HG02973 (cell line): ENCODE measurements around the gene TCHP.

Source experiments
- ATAC-seq: cut with Tn5 transposase; IDR thresholded peaks from one replicate; pipeline ENCODE4 v1.9.1; 2021; ENCODE audit warnings: moderate library complexity; ENCODE audit not compliant: unreplicated experiment

Gene TCHP

DNA sequence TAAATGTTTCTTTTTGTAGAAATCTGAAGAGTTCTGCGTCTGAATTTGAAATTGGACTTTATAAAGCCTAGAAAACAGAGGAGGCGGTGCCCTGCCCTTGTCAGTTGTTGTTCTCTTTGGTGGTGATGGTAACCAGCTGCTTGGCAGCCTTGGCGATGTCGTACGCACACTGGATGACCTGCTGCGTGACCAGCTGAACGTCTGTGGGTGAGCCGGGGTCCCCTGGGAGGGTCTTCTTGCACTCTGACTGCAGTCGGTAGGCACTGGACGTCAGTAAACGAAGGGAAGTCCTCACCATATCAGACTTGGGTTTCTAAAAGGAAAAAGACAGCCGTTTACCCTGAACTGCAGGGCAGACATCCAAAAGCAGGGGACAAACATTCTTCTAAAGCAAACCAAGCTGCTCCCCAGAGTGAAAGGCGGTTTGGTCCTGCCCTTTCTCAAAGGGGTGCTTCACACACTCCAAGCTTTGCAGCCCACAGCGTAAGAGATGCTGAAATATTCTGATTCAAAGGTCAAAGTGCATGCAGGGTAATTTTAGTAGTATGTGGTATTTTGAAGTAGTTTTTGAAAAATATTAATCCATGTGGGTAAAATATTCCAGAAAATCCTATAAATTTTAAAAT lies 32.9 kb downstream of the TCHP start:
- no peak for ATAC-seq

DNA sequence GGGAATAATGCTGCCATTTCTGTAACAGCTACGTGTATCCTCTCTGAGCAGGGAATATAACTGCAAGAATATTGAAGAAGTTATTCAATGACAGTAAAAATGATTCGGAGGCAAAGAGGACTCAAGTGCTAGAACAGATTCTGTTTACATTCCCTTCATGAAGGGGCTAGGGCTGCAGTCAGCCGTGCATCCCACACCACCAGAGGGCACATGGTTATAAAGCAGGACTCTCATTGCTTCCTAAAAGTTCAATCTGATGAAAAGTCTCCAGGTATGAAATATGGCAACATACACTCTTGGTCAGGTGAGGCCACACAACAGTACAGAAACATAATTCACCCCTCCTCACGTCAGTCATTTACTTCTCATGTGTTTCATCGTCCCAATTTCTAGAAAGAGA lies 34.0 kb downstream of the TCHP start:
- ATAC-seq, result no peak

DNA sequence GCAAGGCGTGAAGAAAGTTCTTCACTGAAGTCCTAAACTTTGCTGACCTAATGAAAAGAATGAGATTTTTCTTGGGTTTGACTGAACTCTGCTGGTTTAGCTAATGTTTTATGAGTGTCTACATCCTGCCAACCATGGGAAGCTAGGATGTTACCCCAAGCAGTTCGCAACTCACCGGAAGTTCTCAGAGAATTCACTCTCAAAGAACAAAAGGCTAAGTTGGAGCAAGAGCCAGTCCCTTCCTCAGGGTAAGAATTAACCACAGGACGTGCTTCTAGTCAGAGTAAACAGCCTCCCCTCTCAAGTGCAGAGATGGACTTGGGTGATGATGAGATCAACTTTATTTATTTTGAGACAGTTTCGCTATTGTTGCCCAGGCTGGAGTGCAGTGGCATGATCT lies 37.3 kb downstream of the TCHP start:
- no peak for ATAC-seq

DNA sequence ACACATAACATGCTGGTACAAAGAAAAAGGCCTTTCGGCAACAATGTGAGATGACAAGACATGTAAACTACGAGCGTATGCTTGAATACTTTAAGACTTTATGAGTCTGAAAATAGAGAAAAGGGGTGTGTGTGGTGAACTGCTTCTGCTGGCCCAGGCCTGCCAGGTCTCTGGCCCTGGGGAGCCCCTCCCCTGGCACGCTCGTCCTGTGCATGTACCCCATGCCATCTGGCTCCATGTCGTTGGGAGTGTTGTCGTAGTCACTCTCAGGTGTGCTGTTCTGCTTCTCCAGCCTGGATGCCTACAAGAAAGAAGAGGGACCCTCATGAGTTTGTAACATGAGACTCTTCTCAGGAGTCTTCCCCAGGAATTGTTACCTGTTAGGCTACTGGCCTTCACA lies 38.9 kb downstream of the TCHP start:
- no peak for ATAC-seq

DNA sequence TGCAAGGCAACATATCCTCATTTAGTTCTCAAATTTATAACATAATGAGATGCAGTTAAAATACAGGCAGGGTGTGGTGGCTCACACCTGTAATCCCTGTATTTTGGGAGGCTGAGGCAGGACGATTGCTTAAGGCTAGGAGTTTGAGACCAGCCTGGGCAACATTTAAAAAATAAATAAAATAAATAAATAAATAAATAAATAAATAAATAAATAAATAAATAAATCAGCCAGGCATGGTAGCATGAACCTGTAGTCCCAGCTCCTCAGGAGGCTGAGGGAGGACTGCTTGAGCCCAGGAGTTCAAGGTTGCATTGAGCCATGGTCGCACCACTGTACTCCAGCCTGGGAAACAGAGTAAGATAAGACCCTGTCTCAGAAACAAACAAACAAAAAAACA lies 39.4 kb downstream of the TCHP start:
- no peak for ATAC-seq

DNA sequence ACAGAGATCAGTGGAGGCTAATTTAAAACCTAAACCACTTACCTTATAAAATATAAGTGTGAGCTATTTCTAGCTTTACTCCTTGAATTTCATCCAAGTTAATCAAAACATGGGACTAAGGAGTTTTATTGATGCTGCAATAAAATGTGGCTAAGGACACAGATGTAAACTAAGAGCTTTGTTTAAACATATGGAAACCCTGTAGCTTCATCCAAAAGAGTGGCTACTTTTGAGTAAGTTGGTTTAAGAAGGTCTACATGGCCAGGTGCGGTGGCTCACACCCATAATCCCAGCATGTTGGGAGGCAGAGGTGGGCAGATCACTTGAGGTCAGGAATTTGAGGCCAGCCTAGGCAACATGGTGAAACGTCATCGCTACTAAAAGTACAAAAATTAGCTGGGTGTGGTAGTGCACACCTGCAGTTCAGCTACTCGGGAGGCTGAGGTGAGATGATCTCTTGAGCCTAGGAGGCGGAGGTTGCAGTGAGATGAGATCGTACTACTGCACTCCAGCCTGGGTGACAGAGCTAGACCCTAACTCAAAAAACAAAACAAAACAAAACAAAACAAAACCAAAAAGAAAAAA lies 40.4 kb downstream of the TCHP start:
- ATAC-seq, result no peak

DNA sequence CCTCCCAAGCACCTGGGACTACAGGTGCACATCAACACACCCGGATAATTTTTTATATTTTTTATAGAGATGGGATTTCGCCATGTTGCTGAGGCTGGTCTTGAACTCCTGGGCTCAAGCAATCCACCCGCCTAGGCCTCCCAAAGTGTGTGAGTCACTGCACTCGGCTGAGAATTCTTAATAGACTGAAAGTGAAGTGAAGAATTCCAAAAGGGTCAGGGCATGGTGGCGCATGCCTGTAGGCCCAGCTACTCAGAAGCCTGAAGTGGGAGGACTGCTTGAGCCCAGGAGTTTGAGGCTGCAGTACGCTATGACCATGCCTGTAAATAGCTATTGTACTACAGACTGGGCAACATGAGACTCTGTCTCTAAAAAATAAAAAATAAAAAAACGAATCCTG lies 43.7 kb downstream of the TCHP start:
- ATAC-seq, result no peak

DNA sequence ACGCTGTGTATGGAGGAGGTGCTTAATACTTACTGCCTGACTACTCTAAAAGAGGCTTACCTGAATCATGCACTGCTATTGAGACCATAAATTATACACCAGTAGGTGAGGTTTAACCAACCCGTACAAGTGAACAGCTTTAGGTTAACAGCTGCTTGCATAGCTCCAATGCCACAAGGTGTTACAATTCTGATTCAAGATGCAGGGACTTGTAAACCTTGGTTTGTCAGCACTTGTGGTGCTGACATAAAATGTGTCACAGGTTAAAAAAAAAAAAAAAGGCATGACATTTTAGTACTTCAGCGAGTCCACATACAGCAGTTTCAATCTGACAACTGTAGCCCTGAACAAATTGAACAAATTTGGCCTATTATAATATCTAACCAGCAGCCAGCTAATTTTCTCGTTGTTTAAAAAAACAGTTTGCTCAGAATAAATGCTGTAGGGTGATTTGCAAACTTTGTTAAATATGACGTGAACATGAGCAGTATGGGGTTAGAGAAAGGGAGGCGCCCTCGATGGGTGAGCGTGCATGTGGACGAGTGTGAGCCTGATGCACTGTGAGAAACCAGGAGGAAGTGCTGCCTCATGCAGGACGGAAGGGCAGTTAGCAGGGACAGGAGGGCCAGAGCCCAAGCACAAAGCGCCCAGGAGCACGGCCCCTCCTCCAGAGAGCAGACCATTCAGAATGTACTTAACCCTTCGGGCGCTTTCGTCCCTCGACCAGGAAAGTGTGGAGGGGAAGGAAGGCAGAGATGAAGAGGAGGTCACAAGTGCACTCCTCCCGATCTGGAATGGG lies 44.7 kb downstream of the TCHP start:
- ATAC-seq, result no peak

DNA sequence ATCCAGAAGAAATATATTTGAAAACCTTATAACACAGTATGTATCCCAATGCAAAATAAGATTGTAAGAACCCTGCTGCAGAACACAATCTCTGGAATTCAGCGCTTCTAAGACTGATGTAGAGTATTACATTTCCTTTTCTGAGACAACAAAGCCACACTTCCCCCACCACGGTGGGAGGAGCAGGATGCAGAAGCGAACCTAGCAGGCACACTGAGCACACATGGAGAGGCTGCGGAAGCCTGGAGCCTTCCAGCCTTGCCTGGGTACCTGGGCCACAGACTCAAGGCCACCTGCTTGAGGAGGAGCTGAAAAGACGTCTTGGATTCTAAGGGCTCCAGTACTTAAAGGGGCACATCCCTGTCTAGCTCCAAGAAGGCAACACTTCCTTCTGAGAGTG lies 46.4 kb downstream of the TCHP start:
- no peak for ATAC-seq

DNA sequence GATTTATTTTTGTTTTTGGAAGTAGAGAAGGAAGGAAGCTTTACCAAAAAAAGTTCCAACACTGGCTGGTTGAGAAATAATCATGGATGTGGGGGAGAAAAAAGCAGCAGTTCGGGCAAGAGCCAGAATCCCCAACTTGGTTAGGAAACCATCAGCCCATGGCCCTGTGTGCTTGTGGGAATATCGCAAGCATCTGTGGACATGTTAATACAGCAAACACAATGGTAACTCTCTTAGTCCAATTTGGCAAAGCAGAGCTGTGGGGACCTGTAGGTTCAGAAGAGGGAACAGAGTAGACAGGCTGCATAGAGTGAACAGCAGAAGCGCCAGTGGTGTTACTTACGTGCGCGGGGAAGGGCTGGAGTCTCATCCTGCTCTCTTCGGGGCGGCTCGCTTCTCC lies 46.8 kb downstream of the TCHP start:
- no peak for ATAC-seq

DNA sequence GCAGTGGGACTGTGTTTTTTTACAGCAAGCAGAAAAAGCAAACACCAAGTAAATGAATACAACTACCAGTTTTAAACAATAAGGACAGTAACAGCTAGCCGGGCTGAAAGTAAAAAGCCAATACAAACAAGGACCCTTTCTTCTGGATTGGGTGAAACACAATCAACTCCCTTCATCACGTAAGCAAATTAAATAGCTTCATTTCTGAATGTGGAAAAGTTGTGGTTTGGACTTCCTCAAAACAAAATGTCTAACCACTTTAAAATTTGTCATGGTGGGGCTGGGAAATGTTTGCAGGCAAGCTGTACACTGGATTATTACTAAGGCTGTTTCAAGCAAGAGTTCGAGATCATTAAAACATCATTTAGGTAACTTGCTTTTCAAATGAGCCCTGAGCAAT lies 47.4 kb downstream of the TCHP start:
- no peak for ATAC-seq

DNA sequence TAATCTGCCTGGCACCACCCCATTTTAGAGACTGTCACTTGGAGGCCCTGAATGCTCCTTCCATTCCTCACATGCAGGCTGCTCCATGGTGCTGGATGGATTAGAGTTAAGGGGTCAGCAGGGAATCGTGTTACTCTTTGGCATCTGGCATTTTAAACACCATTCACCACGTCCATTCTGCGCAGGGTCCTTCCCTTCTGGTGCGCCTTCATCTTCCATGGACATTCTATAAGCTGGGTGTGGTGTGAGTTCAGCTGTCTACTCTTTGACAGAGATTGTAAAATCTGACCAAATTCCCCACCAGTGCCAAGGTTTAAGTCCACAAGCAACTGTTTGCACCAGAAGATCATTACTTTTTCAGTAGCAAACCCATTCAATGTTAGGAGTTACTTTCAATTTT lies 48.3 kb downstream of the TCHP start:
- no peak for ATAC-seq

DNA sequence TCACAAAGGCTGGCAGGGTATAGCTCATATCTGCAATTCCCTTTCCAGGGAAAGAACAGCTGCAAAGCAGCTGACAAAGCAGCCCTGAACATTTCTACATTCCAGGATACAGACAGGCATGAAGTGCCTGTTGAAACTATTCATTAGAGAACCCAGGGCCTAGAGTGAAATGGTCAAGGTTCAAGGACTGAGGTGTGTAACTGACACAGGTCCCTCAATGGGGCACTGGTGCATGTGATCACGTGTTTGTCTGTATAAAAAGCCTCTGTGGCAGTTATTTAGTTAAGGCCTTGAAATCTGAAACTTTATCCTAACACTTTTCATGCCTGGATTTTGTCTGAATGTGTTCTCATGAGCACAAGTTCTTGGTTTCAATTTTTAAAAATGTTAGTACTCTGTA lies 49.0 kb downstream of the TCHP start:
- no peak for ATAC-seq

DNA sequence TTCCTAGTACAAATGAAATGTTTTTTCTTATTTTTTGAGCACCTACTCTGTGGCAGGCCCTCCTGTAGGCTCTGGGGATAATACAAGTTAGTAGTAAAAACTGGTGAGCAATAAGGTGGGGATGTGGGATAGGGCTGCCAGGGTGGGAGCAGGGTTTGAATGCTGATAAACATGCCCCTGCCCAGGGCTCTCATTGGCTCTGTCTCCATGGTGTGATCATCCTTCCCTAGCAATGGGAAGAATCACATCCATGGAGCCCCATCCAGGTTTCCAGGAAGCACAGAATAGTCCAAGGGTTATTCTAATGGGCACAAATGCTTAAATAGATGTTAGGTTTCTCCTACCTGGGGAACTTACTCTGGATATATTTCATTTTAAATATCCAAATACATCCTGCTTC lies 50.6 kb downstream of the TCHP start:
- no peak for ATAC-seq

DNA sequence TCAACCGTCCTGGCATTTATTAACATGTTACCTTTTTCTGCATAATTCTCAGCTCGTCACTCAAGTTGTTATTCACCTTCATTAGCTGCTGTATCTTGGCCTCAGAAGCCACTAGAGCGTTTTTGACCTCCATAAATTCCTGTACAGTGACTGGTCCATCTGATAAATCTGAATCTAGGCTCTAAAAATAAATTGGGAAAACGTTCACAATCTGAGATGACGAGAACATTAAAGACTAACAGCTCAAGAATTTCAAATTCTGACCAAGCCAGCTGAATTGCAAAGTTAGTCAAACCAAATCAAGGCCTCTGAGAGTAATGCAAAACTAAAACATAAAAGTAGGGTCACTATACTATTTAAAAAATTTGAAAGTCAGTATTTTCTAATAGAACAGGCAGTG lies 51.1 kb downstream of the TCHP start:
- ATAC-seq, result no peak

DNA sequence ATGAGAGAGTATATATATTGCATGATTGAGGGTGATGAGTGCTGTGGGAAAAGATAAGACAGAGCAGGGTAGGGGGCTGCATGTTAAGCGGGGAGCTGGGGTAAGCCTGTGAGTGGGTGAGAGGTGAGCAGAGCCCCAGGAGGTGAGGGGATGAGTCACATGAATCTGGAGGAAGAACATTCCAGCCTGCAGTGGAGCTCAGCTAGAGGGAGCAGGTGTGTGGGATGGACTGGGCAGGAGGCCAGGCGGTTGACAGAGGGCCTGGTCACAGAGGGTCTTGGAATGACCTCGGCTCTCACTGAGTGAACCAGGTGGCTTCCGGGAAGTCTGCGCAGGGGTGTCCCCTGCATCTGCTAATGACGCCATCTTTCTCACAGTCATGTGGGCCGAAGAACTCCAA lies 51.7 kb downstream of the TCHP start:
- ATAC-seq, result no peak

DNA sequence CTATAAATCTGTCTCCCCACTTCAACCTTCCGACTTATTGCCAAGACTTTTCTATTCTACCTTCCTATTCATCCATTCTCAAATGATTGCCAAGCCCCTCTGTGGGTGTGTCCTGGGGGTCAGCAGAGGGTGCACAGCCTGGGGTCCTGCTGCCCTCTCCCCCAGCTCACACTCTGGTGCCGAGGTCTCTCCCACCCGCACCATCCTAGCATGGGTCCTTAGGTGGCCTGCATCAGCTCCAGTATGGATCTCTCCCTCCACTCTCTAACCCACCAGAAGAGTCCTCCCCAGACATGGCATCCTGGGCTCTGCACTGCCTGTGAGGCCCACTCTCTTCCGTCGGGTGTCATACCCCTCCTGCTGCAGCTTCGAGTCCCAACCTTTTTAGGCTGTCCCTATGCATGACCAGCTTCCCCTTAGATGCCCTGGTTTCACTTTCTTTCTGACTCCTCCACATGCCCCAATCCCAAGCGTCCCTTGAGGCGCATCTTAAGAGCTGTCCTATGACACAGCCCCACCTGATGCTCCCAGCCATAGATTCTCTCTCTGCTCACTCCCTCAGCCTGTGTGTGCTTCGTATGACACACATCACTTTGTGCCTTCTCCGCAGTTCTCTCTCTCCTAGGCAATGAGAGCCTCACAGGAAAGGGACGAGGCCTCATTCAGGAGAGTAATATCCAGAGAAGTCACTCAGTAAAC lies 52.2 kb downstream of the TCHP start:
- no peak for ATAC-seq

DNA sequence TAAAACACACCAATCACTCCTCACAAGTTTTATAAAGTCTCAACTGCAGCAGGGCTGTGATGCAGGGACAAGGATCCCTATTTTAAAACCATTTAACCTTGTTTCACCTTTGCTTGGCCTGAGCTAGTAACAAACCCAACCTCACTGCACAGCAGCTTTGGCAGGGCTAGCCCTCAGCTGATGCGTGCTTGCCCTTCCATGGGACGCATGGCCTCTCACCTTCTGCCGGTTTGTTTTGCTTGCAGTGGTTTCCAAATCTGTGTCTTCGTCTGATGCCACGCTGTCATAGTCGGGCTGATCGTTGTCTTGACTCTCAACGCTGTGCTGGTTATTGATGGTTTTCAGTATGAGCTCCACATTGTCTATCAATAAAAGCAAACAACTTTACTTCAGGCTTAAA lies 52.8 kb downstream of the TCHP start:
- no peak for ATAC-seq

DNA sequence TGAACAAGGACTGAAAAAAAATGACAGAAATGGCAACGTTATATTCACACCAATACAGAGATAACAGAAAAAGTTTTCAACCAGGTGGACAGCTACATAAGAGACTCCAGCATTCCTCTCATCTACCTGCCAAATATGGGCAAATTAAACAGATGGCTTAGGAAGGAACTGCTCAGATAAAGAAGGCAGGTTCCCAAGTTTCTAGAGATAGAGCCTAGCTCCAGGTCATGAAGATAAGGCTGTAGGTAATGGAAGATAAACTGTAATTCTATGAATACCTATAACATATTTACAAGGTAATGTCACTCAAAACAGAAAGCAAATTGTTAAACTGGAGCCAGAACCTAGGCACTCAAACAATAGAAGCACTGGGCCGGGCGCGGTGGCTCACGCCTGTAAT lies 53.6 kb downstream of the TCHP start:
- no peak for ATAC-seq

DNA sequence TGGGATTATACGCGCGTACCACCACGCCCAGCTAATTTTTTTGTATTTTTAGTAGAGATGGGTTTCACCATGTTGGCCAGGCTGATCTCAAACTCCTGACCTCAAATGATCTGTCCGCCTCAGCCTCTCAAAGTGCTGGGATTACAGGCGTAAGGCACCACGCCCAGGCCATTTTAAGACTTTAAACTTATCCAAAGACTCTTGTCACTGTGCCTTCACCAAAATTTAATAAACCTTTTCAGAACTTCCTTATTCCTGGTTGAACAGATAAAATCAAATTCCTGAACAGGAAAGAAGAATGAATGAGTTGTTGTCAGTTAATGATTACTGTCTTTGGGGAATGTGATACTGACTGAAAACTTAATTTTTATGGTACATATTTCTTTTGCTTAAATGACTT lies 58.3 kb downstream of the TCHP start:
- ATAC-seq, result no peak

DNA sequence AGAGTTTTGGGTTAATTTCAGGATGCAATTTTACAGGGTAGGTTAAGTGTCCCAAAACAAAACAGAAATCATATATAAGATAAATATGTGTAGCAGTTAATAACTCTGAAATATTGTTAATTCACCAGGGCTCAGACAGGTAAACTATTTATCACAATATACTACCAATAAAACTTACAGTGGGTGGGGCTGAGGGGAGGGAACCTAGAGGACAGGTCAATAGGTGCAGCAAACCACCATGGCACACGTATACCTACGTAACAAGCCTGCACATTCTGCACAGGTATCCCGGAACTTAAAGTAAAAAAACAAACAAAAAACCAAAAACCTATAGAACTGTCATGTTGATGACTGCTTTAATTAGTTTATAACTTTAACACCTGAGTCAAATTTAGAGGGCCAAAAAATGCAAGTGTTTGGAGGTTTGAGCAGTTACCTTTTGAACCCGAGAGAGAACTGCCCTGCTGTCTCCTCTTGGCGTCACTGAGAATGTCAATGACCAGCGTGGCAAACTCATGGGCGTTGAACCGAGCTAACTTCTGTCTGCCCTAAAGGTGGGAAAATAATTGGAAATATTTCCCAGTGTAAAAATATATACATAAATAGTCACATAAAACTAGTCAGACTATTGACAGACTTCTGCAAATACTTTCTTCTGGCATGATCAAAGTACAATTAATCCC lies 59.5 kb downstream of the TCHP start:
- no peak for ATAC-seq
